Stomach (tissue), 4 donors: ENCODE results near the gene NME7.

Experiments
- CTCF ChIP-seq, 7 experiments: fragments of 450-650 bp in 4 of 7; fragments of 200-600 bp in 3 of 7; sonication (generic) in 3 of 7; IDR thresholded peaks; one replicate each; pipeline ENCODE4 v1.5.1; 2016 to 2019; ENCODE audit warnings: antibody characterized with exemption in 7 of 7, control low read depth in 2 of 7, mild to moderate bottlenecking in 1 of 7
- POLR2A ChIP-seq, 4 donors: fragments of 450-650 bp; IDR thresholded peaks; one replicate each; pipeline ENCODE4 v1.6.1; 2016; ENCODE audit warnings: antibody characterized with exemption in 4 of 4, control low read depth in 2 of 4, mild to moderate bottlenecking in 1 of 4, moderate library complexity in 1 of 4
- POLR2AphosphoS5 ChIP-seq, 3 donors: sonication (generic); formaldehyde crosslinking; IDR thresholded peaks; one replicate each; pipeline ENCODE4 v1.6.1; 2016; ENCODE audit warnings: antibody characterized with exemption in 3 of 3

GRCh38 chr1:169090308-169090899 is 277.2 kb downstream of the NME7 start:
- TF ChIP-seq POLR2A (IDR thresholded peaks at IDR 0.05) (no peak), POLR2AphosphoS5 (IDR thresholded peaks at IDR 0.05) (no peak), CTCF (IDR thresholded peaks at IDR 0.05) (no peak)
